HEK293T (cell line): ENCODE measurements around the gene AMIGO2.

ENCODE experiments used
- BHLHE40 ChIP-seq: fragments of 450-650 bp; IDR thresholded peaks from 2 replicates; pipeline ENCODE4 v1.6.1; 2016; ENCODE audit warnings: mild to moderate bottlenecking, moderate library complexity, borderline replicate concordance
- CTBP1 ChIP-seq: fragments of 450-650 bp; IDR thresholded peaks from 2 replicates; pipeline ENCODE4 v1.6.1; 2016; ENCODE audit warnings: borderline replicate concordance
- FOXA1 ChIP-seq: fragments of 450-650 bp; IDR thresholded peaks from 2 replicates; pipeline ENCODE4 v1.6.1; 2016; ENCODE audit warnings: mild to moderate bottlenecking
- FOXK2 ChIP-seq: fragments of 450-650 bp; IDR thresholded peaks from 2 replicates; pipeline ENCODE4 v1.6.1; 2016; ENCODE audit warnings: mild to moderate bottlenecking
- FOXM1 ChIP-seq: fragments of 450-650 bp; IDR thresholded peaks from 2 replicates; pipeline ENCODE4 v1.6.1; 2017; ENCODE audit warnings: mild to moderate bottlenecking, borderline replicate concordance
- HDGF ChIP-seq: fragments of 450-650 bp; IDR thresholded peaks from 2 replicates; pipeline ENCODE4 v1.6.1; 2017; ENCODE audit warnings: antibody characterized with exemption, borderline replicate concordance
- L3MBTL2 ChIP-seq: fragments of 450-650 bp; conservative IDR thresholded peaks from 2 replicates; pipeline ENCODE4 v1.6.1; 2016; ENCODE audit warnings: mild to moderate bottlenecking
- LEF1 ChIP-seq: fragments of 450-650 bp; IDR thresholded peaks from 2 replicates; pipeline ENCODE4 v1.6.1; 2017; ENCODE audit warnings: mild to moderate bottlenecking, borderline replicate concordance
- NFRKB ChIP-seq: fragments of 450-650 bp; IDR thresholded peaks from 2 replicates; pipeline ENCODE4 v1.6.1; 2016; ENCODE audit warnings: mild to moderate bottlenecking, moderate library complexity
- PKNOX1 ChIP-seq: fragments of 450-650 bp; IDR thresholded peaks from 2 replicates; pipeline ENCODE4 v1.6.1; 2016
- SP1 ChIP-seq: fragments of 450-650 bp; IDR thresholded peaks from 2 replicates; pipeline ENCODE4 v1.6.1; 2017
- SUZ12 ChIP-seq: fragments of 450-650 bp; IDR thresholded peaks from 2 replicates; pipeline ENCODE4 v1.6.1; 2016; ENCODE audit warnings: mild to moderate bottlenecking
- TARDBP ChIP-seq: fragments of 450-650 bp; IDR thresholded peaks from 2 replicates; pipeline ENCODE4 v1.6.1; 2016

- TF ChIP-seq HDGF (no peak), FOXK2 (no peak), CTBP1 (no peak), LEF1 (no peak), FOXA1 (no peak), BHLHE40 (no peak), PKNOX1 (no peak), TARDBP (no peak), FOXM1 (no peak), NFRKB (no peak), SUZ12 (no peak), L3MBTL2 (no peak), SP1 (no peak)
These were observed 4.3 kb downstream of the AMIGO2 start for GRCh38 chr12:47075192-47076084.
